GM12878 (cell line): ENCODE measurements around the gene SH3BGRL2. TPM values are rescaled to one million over a fixed set of nuclear protein-coding genes. Genes with fewer than 3 reads are reported as not detected.

Experiments used
- ATAC-seq: fragments of 200-7000 bp; cut with Tn5 transposase; 3 replicates; pipeline ENCODE4 v1.9.1; 2020; ENCODE audit warnings: mild to moderate bottlenecking, moderate library complexity
- BruUV-seq: library from RNA; stranded (reverse); fragments of 400-500 nt; replicated peaks from 2 replicates; lab custom pipeline; 2021; lab: Mats Ljungman, UMichigan
- CTCF ChIA-PET: fragments of 300-600 bp; sonication (Branson Sonifier 250); formaldehyde crosslinking; extraction: SDS; loops from one replicate; lab custom pipeline; 2021; ENCODE audit warnings: inconsistent platforms; lab: Yijun Ruan, JAX
- POLR2A ChIA-PET: fragments of 350-600 bp; formaldehyde crosslinking; extraction: SDS; loops from one replicate; lab custom pipeline; 2021; ENCODE audit warnings: inconsistent platforms; lab: Charles Lee
- RAD21 ChIA-PET: fragments of 300-600 bp; sonication (Branson Sonifier 250); formaldehyde crosslinking; loops from one replicate; lab custom pipeline; 2023; ENCODE audit warnings: antibody characterized with exemption; ENCODE audit not compliant: unreplicated experiment; lab: Charles Lee
- SMC1A ChIA-PET: fragments of 300-600 bp; sonication (Branson Sonifier 250); formaldehyde crosslinking; loops from one replicate; lab custom pipeline; 2023; ENCODE audit not compliant: unreplicated experiment, uncharacterized antibody; lab: Charles Lee
- DNase-seq: peaks from one replicate; pipeline ENCODE4 v3.0.0-alpha.2; 2011; ENCODE audit warnings: low read depth, low spot score
- FAIRE-seq: peaks from 3 replicates; lab custom pipeline; 2011; peaks lifted over from hg19 to GRCh38; lab: Jason Lieb, UNC
- H2AFZ ChIP-seq: 2 replicates; pipeline ENCODE4 v1.6.0; 2011; ENCODE audit warnings: low read depth, low read length, control low read depth; ENCODE audit not compliant: control insufficient read depth
- H3K27ac ChIP-seq: 2 replicates; pipeline ENCODE4 v1.5.1; 2011; ENCODE audit warnings: control low read depth; ENCODE audit not compliant: control insufficient read depth, insufficient read depth
- H3K27me3 ChIP-seq, 2 experiments: replicated peaks in 1 of 2; 2 replicates each; pipeline versions ENCODE4 v1.6.0 to v1.6.1; 2011; ENCODE audit warnings: low read length in 1 of 2; ENCODE audit not compliant: control insufficient read depth in 2 of 2, insufficient read depth in 2 of 2
- H3K36me3 ChIP-seq, 2 experiments: 2 replicates each; pipeline ENCODE4 v1.5.1; 2011; ENCODE audit warnings: low read length in 1 of 2; ENCODE audit not compliant: control insufficient read depth in 2 of 2, insufficient read depth in 2 of 2
- H3K4me1 ChIP-seq: 2 replicates; pipeline ENCODE4 v1.6.1; 2011; ENCODE audit warnings: mild to moderate bottlenecking, low read length, moderate library complexity, mixed read lengths; ENCODE audit not compliant: control insufficient read depth, insufficient read depth
- H3K4me2 ChIP-seq: 2 replicates; pipeline ENCODE4 v1.6.0; 2011; ENCODE audit warnings: control low read depth; ENCODE audit not compliant: control insufficient read depth, insufficient read depth
- H3K4me3 ChIP-seq: fragments of 200-600 bp; sonication (generic); 2 replicates; pipeline ENCODE4 v1.5.1; 2016
- H3K79me2 ChIP-seq: 2 replicates; pipeline ENCODE4 v1.6.0; 2011; ENCODE audit warnings: low read length; ENCODE audit not compliant: control insufficient read depth, insufficient read depth
- H3K9ac ChIP-seq: 2 replicates; pipeline ENCODE4 v1.8.0; 2011; ENCODE audit warnings: low read length, control low read depth, mixed read lengths; ENCODE audit not compliant: control insufficient read depth, insufficient read depth
- H3K9me3 ChIP-seq: replicated peaks from 3 replicates; pipeline ENCODE4 v1.5.1; 2011; ENCODE audit warnings: mild to moderate bottlenecking, low read length; ENCODE audit not compliant: control insufficient read depth, insufficient read depth
- H4K20me1 ChIP-seq: 2 replicates; pipeline ENCODE4 v1.6.0; 2011; ENCODE audit not compliant: control insufficient read depth, insufficient read depth
- BCL11A ChIP-seq: IDR thresholded peaks from 2 replicates; pipeline ENCODE4 v1.6.1; 2011; ENCODE audit warnings: low read depth, low read length
- BHLHE40 ChIP-seq, 2 experiments: fragments of 450-650 bp in 1 of 2; IDR thresholded peaks; 2 replicates each; pipeline ENCODE4 v1.6.1; 2011 to 2017; ENCODE audit warnings: low read depth in 2 of 2, borderline replicate concordance in 1 of 2, improper control_type of control experiment in 1 of 2, low read length in 1 of 2, mild to moderate bottlenecking in 1 of 2
- BRCA1 ChIP-seq: IDR thresholded peaks from 2 replicates; pipeline ENCODE4 v1.6.1; 2011; ENCODE audit warnings: low read depth, low read length, improper control_type of control experiment
- CBFB ChIP-seq: IDR thresholded peaks from 2 replicates; pipeline ENCODE4 v1.6.1; 2016; ENCODE audit warnings: antibody characterized with exemption, low read depth
- DPF2 ChIP-seq: fragments of 450-650 bp; IDR thresholded peaks from 2 replicates; pipeline ENCODE4 v1.6.1; 2017; ENCODE audit warnings: mild to moderate bottlenecking
- JUNB ChIP-seq: IDR thresholded peaks from 2 replicates; pipeline ENCODE4 v1.6.1; 2016; ENCODE audit warnings: antibody characterized with exemption, mild to moderate bottlenecking
- JUND ChIP-seq: IDR thresholded peaks from 2 replicates; pipeline ENCODE4 v1.6.1; 2012; ENCODE audit warnings: low read depth, mild to moderate bottlenecking, low read length, improper control_type of control experiment, moderate library complexity
- POU2F2 ChIP-seq: IDR thresholded peaks from 3 replicates; pipeline ENCODE4 v1.6.1; 2011; ENCODE audit warnings: low read depth, mild to moderate bottlenecking, low read length, borderline replicate concordance
- RUNX3 ChIP-seq: IDR thresholded peaks from 2 replicates; pipeline ENCODE4 v1.6.1; 2012; ENCODE audit warnings: low read length, inconsistent platforms
- SIX5 ChIP-seq: IDR thresholded peaks from 2 replicates; pipeline ENCODE4 v1.6.1; 2011; ENCODE audit warnings: mild to moderate bottlenecking, low read depth, low read length, moderate library complexity; ENCODE audit not compliant: severe bottlenecking
- TBL1XR1 ChIP-seq: IDR thresholded peaks from 2 replicates; pipeline ENCODE4 v1.6.1; 2012; ENCODE audit warnings: low read depth, low read length, improper control_type of control experiment
- TCF3 ChIP-seq: IDR thresholded peaks from 2 replicates; pipeline ENCODE4 v1.6.1; 2012; ENCODE audit warnings: low read depth, mild to moderate bottlenecking, low read length, borderline replicate concordance; ENCODE audit not compliant: insufficient read depth
- WGBS: methylation state at CpG from one replicate; pipeline ENCODE4 v1.1.6; 2016; ENCODE audit warnings: low lambda C conversion rate; ENCODE audit not compliant: insufficient replicate concordance, insufficient coverage; ENCODE audit errors: missing lambda C conversion rate; 5-methylcytosine and 5-hydroxymethylcytosine counted together
- in situ Hi-C: fragments of 300-500 bp; cut with MboI; formaldehyde crosslinking; loops from 9 replicates; pipeline ENCODE4 v1.14.3; 2018; ENCODE audit warnings: mixed read lengths
- intact Hi-C: fragments of 100-400 bp; cut with micrococcal nuclease; formaldehyde crosslinking; loops from one replicate; pipeline ENCODE4 v1.14.2; 2022; ENCODE audit not compliant: unreplicated experiment
- polyA plus RNA-seq, 11 experiments: library from polyadenylated mRNA; depleted of rRNA in 4 of 11; unstranded in 6 of 11; stranded (reverse) in 5 of 11; fragments of >200 nt; fragmentation: Nextera tagmentation in 4 of 11; fragmentation: Illumina TruSeq in 1 of 11; extraction: Ambion mirVana in 4 of 11; extraction: Trizol in 1 of 11; gene quantifications; 1 replicate in 1 of 11; 2 replicates in 10 of 11; pipeline versions ENCODE4 v1.2.1 to v1.2.3, GENCODE V29; 2011 to 2016; ENCODE audit warnings: inconsistent platforms in 2 of 11, missing spikeins in 2 of 11, low read depth in 1 of 11
- total RNA-seq, 4 experiments: library from RNA; depleted of rRNA in 3 of 4; stranded (reverse); fragments of >200 nt in 3 of 4; fragmentation: Illumina TruSeq in 1 of 4; extraction: Trizol in 1 of 4; gene quantifications; 2 replicates each; pipeline versions ENCODE4 v1.2.1 to v1.2.3, GENCODE V29; 2013 to 2021
- TF ChIP-seq, protein P1 (sequence below): IDR thresholded peaks from 2 replicates; pipeline ENCODE4 v1.6.1; 2012; ENCODE audit warnings: low read depth, low read length, improper control_type of control experiment

SH3BGRL2 gene
- total and polyA plus RNA-seq, 10 of the 15 experiments (the other 5 are each of a cell fraction or from before 2014, with no cell fraction given) = 0.03 to 0.37 (median 0.21) TPM

- ChIA-PET SMC1A (no interaction called here), POLR2A (no interaction called here), CTCF (interaction anchor here (1.3 kb wide), 1 partner anchor 13 kb away, joined by 3 read pairs; no protein-coding TSS in a partner anchor), RAD21 (no interaction called here)
- Histone ChIP-seq H3K36me3 (no peaks in the 10 kb centered on the region), H3K27ac (no peak overlapping the region), H2AFZ (no peak overlapping the region), H3K9ac (no peak overlapping the region), H3K4me1 (peaks cover 5% of the 10 kb centered on the region; the same call in 1 of the 2 replicates), H3K27me3 (peaks cover 4 to 6% of the 10 kb centered on the region in 2 experiments), H3K79me2 (no peaks in the 10 kb centered on the region), H3K9me3 (no peaks in the 10 kb centered on the region), H4K20me1 (no peaks in the 10 kb centered on the region), H3K4me2 (no peak overlapping the region), H3K4me3 (no peak overlapping the region)
- no peak for TF ChIP-seq SIX5
- no peak for TF ChIP-seq JUNB
- no peak for TF ChIP-seq BHLHE40 (IDR thresholded peaks at IDR 0.05; ENCODE audit: borderline replicate concordance in 1 of 2, low read depth in 2 of 2, low read length in 1 of 2)
- TF ChIP-seq RUNX3 = no peak
- no peak for TF ChIP-seq POU2F2
- TF ChIP-seq TBL1XR1 = no peak
- TF ChIP-seq, protein P1, sequence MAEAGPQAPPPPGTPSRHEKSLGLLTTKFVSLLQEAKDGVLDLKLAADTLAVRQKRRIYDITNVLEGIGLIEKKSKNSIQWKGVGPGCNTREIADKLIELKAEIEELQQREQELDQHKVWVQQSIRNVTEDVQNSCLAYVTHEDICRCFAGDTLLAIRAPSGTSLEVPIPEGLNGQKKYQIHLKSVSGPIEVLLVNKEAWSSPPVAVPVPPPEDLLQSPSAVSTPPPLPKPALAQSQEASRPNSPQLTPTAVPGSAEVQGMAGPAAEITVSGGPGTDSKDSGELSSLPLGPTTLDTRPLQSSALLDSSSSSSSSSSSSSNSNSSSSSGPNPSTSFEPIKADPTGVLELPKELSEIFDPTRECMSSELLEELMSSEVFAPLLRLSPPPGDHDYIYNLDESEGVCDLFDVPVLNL = no peak
- TF ChIP-seq DPF2 = no peak
- no peak for TF ChIP-seq TCF3
- no peak for TF ChIP-seq BCL11A
- no peak for TF ChIP-seq CBFB
- no peak for TF ChIP-seq BRCA1
- no peak for TF ChIP-seq JUND
- in situ Hi-C loops (no loop called here), intact Hi-C loops (no loop called here)
- FAIRE-seq (no peak), ATAC-seq (no peak), DNase-seq (no peak)
- WGBS = 37% methylated on average over 3 of the region's 3 CpGs
- BruUV-seq = no TSS peak
Observed at GRCh38 chr6:79626811-79627210, 4.3 kb upstream of the SH3BGRL2 start.
